SKM-1 (cell line): ENCODE data around the gene CD1C.
"Not testable (repeated sequence)": the region's sequence is repeated elsewhere in the genome, so short reads cannot be mapped to it uniquely, and the experiment has no call there.

Source experiments
- DNase-seq: peaks from one replicate; lab custom pipeline; 2025; ENCODE audit not compliant: unreplicated experiment; lab: John Stamatoyannopoulos, UW

Gene CD1C

DNA sequence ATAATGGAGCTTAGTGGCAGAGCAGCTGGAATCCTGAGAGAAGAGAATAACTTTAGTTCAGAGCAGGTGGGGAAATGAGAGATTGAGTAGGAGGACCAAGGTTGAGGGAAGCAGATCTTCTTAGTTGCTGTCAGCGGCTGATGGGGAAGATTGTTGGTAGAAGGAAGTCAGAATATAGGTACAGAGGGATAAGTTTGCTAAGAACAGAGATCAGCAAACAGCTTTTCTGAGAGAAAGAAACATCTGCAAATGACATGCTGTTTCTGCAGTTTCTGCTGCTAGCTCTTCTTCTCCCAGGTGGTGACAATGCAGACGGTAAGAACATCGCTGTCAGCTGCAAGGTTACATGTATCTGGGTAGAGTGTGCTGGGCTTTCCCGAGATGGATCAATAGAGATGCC is at the start of gene CD1C:
CD1C (plus strand) TSS at position 113 of the 400 bp plus-strand sequence; CDS start at position 255, 142 bp downstream.
- no peak for DNase-seq

DNA sequence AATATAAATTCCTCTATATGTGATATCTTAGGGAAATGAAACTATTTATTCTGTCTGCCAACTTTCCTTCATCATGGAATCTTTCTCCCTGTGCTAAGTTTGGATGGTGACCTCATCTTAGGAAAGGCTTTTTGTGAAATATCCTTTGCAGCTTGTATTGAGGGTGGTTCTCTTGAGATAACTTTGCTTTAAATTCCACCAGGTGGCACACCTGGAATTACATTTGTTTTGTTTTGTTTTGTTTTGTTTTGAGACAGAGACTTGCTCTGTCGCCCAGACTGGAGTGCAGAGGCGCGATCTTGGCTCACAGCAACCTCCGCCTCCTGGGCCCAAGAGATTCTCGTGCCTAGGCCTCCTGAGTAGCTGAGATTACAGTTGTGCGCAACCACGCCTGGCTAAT is 43.1 kb upstream of the CD1C start:
- DNase-seq: no peak

GRCh38 chr1:158248118-158248517 is 41.6 kb upstream of the CD1C start:
- peak; percentile 91 for DNase-seq

GRCh38 chr1:158248771-158249170 is 41.0 kb upstream of the CD1C start:
- peak; percentile 72 for DNase-seq

- no peak for DNase-seq
These were observed 40.1 kb upstream of the CD1C start for GRCh38 chr1:158249646-158250045.

GRCh38 chr1:158251163-158251562 is 38.6 kb upstream of the CD1C start:
- DNase-seq: no peak

GRCh38 chr1:158255656-158256055 is 34.1 kb upstream of the CD1C start:
- DNase-seq: no peak

DNA sequence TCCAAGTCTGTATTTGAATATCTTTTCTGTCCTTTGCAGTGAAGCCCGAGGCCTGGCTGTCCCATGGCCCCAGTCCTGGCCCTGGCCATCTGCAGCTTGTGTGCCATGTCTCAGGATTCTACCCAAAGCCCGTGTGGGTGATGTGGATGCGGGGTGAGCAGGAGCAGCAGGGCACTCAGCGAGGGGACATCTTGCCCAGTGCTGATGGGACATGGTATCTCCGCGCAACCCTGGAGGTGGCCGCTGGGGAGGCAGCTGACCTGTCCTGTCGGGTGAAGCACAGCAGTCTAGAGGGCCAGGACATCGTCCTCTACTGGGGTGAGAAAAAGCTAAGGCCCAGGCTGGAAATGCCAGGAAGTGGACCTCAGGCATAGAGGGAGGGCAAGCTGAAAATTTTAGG is 33.0 kb upstream of the CD1C start:
- not testable (repeated sequence) for DNase-seq

- DNase-seq: no peak
These were observed 31.8 kb upstream of the CD1C start for GRCh38 chr1:158257888-158258287.

DNA sequence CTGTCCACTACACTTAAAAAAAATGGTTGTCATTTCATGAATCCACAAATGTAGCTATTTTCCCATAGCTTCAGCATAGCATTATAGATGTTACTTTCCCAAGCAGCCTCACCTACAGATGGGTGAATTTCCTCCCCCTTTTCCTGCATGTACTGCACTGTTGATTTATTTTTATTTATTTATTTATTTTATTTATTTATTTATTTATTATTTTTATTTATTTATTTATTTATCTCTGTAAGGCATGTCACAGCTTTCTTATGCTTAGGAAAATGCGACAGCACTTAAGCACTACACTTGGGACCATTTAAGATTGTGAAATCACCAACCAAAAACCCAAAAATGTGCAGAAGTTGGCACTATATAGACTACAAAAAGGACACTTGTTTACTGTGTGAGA is 30.6 kb upstream of the CD1C start:
- no peak for DNase-seq

GRCh38 chr1:158272681-158273080 is 17.0 kb upstream of the CD1C start:
- no peak for DNase-seq

- DNase-seq: no peak
These were observed 14.9 kb upstream of the CD1C start for GRCh38 chr1:158274797-158275196.

GRCh38 chr1:158282421-158282820 is 7.3 kb upstream of the CD1C start:
- not testable (repeated sequence) for DNase-seq

DNA sequence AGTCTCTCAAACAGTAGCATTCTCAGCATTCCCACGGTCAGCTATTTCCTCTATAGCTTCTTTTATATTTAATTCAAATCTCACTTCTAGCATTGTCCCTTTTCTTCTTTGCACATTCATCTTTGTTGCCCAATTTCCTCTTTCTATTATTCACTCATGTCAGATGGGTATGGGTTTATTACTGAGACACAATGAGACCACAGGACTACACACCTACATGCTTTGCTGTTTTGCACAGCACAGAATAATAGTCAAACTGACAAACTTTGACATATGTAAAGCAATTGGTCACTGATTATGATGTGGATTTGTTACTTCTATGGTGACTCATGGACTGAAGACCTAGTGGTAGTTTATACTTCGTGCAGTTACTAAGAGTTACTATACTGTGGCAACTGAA is 5.8 kb upstream of the CD1C start:
- no peak for DNase-seq

DNA sequence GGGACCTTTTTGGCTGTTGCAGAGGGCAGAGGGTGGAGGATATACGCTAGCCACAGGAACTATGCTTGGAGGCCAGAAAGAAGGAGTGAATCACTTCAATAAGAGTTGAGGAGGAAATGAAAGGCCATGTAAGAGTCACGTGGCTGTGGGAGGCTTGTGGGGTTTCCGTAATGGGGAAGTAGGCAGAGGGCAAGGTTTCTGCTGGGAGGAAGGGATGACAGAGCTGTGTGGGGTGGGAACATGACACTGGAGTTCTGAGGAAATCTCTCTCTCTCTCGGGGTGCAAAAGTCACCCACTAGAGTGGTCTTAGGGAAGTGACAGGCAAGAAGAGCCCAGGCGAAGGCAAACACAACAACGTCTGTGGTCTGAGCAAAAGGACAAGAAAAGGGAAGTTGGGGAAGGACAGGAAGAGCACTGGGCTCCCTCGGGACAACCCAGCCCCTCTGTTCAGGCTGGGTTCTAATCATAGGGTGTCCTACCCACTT is 3.9 kb upstream of the CD1C start:
- DNase-seq: peak; percentile 99

DNA sequence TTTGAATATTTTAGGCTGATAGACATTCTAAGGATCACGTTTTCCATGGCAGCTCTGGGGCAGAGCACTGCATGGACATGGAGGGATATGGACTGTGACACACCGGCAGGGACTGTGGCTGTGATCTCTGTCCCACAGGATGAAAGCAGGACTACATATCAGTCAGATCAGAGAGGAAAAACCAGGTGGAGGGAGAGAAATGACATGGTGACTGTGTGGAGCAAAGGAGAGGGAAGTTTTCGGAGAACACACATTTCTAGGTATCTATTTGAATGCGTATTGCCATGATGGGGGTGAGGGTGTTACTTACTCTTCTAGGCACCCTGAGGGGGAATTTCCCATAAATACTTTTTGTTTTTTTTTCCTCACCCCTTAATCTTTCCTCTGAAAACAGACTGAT is 3.2 kb upstream of the CD1C start:
- DNase-seq: no peak

DNA sequence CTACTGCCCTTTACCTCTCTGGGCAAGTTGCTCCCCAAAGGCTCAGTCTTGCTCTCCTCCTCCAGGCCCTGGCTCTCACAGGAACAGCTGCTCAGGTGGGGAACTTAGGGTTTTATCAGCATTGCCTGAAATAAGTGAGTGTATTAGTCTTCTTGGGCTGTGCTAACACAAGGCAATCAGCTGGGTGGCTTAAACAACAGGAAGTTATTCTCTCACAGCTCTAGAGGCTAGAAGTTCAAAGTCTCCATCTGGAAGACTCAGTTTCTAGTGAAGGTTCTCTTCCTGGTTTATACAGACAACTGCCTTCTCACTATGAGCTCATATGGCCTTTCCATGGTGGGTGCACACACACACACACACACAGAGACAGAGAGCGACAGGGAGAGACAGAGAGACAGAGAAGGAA is 2.8 kb upstream of the CD1C start:
- no peak for DNase-seq

DNA sequence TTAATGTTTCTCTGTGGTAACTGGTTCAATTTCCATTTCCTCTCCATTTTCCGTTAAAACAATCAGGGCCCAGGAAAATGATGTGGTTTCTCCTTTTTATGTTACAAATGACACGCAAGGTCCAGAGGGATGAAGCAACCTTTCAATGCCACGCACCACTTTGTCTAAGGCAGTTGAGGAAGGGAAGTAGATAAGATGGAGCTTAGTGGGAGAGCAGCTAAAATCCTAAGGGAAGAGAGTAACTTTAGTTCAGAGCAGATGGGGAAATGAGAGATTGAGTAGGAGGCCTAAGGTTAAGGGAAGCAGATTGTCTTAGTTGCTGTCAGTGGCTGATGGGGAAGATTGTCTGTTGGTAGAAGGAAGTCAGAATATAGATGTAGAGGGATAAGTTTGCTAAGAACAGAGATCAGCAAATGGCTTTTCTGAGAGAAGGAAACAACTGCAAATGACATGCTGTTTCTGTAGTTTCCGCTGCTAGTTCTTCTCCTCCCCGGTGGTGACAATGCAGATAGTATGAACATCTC is 660 bp downstream of the CD1C start:
- DNase-seq: no peak

GRCh38 chr1:158295791-158296190 is 6.1 kb downstream of the CD1C start:
- no peak for DNase-seq

DNA sequence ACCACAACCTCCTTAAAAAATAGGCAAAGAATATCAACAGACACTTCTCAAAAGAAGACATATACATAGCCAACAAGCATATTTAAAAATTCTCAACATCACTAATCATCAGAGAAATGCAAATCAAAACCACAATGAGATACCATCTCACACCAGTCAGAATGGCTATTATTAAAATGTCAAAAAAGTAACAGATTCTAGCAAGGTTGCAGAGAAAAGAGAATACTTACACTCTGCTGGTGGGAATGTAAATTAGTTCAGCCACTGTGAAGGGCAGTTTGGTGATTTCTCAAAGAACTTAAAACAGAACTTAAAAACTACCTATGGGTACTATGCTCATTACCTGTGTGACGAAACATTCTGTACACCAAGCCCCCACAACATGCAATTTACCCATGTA is 20.9 kb downstream of the CD1C start:
- no peak for DNase-seq

- no peak for DNase-seq
These were observed 21.3 kb downstream of the CD1C start for GRCh38 chr1:158311066-158311465.

DNA sequence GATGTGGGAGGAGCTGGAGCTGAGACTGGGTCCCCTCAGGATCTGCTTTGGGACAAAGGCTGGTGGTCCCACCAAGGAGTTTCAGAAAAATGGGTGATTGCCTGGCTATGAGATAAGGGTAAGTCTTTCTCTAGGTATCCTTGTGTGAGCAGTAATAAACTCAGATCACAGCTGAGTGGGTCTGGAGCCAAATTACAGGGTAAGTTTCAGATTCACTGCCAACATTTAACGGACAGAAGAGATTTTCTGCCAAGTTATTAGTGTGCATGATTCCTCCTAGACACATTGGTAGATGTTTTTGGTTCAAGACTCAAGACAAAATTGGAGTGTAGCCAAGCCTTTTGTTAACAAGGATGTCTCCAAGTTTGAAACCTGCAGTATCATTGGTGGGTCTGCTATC is 34.1 kb downstream of the CD1C start:
- DNase-seq: no peak

GRCh38 chr1:158324395-158324794 is 34.7 kb downstream of the CD1C start:
- DNase-seq: no peak

- no peak for DNase-seq
These were observed 37.8 kb downstream of the CD1C start for GRCh38 chr1:158327481-158327880.
